Ishikawa (cell line): ENCODE results near the gene ASTN2.

Experiments used
- CEBPB ChIP-seq: IDR thresholded peaks from 2 replicates; pipeline ENCODE4 v1.6.1; 2012
- CREB1 ChIP-seq: IDR thresholded peaks from 2 replicates; pipeline ENCODE4 v1.6.1; 2012; ENCODE audit warnings: low read depth
- EGR1 ChIP-seq: IDR thresholded peaks from 2 replicates; pipeline ENCODE4 v1.6.1; 2012
- EP300 ChIP-seq: IDR thresholded peaks from 2 replicates; pipeline ENCODE4 v1.6.1; 2012; ENCODE audit warnings: borderline replicate concordance
- NFIC ChIP-seq: IDR thresholded peaks from 2 replicates; pipeline ENCODE4 v1.6.1; 2012
- RAD21 ChIP-seq: IDR thresholded peaks from 2 replicates; pipeline ENCODE4 v1.6.1; 2012; ENCODE audit warnings: low read depth
- TAF1 ChIP-seq: IDR thresholded peaks from 2 replicates; pipeline ENCODE4 v1.6.1; 2012; ENCODE audit warnings: low read depth, mild to moderate bottlenecking
- TCF12 ChIP-seq: IDR thresholded peaks from 2 replicates; pipeline ENCODE4 v1.6.1; 2012; ENCODE audit warnings: low read depth
- YY1 ChIP-seq: IDR thresholded peaks from 2 replicates; pipeline ENCODE4 v1.6.1; 2012; ENCODE audit warnings: low read depth
- ZBTB7A ChIP-seq: IDR thresholded peaks from 2 replicates; pipeline ENCODE4 v1.6.1; 2012; ENCODE audit warnings: low read depth
- TF ChIP-seq, protein P1 (sequence below): IDR thresholded peaks from 2 replicates; pipeline ENCODE4 v1.6.1; 2012; ENCODE audit warnings: low read depth, mild to moderate bottlenecking
- TF ChIP-seq, protein P2 (sequence below): IDR thresholded peaks from 2 replicates; pipeline ENCODE4 v1.6.1; 2012
- TF ChIP-seq, protein P3 (sequence below): IDR thresholded peaks from 2 replicates; pipeline ENCODE4 v1.6.1; 2012

DNA sequence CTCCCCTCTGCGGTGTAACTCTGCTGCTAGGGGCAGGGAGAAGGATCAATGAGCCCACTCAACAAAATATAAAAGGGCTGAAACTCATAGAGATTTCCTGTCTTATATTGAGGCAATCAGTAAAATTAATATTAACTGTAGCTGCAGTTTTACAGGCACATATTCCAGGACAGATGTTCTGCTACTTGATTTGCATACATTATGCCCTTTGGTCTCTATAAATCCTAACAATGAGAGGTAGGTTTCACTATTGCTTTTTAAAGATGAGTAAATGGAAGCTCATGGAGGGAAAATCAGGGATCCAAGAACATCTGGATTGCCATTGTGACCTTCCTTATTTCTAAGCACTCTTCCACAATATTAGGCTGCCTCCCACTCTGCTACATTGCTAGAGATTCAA, 751.3 kb downstream of the ASTN2 start:
- TF ChIP-seq, protein P1, sequence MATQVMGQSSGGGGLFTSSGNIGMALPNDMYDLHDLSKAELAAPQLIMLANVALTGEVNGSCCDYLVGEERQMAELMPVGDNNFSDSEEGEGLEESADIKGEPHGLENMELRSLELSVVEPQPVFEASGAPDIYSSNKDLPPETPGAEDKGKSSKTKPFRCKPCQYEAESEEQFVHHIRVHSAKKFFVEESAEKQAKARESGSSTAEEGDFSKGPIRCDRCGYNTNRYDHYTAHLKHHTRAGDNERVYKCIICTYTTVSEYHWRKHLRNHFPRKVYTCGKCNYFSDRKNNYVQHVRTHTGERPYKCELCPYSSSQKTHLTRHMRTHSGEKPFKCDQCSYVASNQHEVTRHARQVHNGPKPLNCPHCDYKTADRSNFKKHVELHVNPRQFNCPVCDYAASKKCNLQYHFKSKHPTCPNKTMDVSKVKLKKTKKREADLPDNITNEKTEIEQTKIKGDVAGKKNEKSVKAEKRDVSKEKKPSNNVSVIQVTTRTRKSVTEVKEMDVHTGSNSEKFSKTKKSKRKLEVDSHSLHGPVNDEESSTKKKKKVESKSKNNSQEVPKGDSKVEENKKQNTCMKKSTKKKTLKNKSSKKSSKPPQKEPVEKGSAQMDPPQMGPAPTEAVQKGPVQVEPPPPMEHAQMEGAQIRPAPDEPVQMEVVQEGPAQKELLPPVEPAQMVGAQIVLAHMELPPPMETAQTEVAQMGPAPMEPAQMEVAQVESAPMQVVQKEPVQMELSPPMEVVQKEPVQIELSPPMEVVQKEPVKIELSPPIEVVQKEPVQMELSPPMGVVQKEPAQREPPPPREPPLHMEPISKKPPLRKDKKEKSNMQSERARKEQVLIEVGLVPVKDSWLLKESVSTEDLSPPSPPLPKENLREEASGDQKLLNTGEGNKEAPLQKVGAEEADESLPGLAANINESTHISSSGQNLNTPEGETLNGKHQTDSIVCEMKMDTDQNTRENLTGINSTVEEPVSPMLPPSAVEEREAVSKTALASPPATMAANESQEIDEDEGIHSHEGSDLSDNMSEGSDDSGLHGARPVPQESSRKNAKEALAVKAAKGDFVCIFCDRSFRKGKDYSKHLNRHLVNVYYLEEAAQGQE, result no peak
- TF ChIP-seq, protein P2, sequence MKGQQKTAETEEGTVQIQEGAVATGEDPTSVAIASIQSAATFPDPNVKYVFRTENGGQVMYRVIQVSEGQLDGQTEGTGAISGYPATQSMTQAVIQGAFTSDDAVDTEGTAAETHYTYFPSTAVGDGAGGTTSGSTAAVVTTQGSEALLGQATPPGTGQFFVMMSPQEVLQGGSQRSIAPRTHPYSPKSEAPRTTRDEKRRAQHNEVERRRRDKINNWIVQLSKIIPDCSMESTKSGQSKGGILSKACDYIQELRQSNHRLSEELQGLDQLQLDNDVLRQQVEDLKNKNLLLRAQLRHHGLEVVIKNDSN, result no peak
- TF ChIP-seq YY1, result no peak
- no peak for TF ChIP-seq NFIC
- no peak for TF ChIP-seq CEBPB
- no peak for TF ChIP-seq EP300
- no peak for TF ChIP-seq RAD21
- TF ChIP-seq ZBTB7A, result no peak
- no peak for TF ChIP-seq TAF1
- no peak for TF ChIP-seq EGR1
- no peak for TF ChIP-seq TCF12
- TF ChIP-seq CREB1, result no peak
- TF ChIP-seq, protein P3, sequence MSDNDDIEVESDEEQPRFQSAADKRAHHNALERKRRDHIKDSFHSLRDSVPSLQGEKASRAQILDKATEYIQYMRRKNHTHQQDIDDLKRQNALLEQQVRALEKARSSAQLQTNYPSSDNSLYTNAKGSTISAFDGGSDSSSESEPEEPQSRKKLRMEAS, result no peak
